ENCODE results near the gene ZNF789.

ZNF789 gene

GRCh38 chr7:99504281-99504602 is 31.6 kb downstream of the ZNF789 start:
- DNase-seq (ENCODE audit: low read depth) = no peak
- TF ChIP-seq MYC (IDR thresholded peaks at IDR 0.05; ENCODE audit: low read depth, low read length) (no peak), MAX (IDR thresholded peaks at IDR 0.05; ENCODE audit: low read depth, low read length) (no peak), CTCF (IDR thresholded peaks at IDR 0.05; ENCODE audit: low read depth, low read length) (no peak), POLR2A (IDR thresholded peaks at IDR 0.05; ENCODE audit: extremely low read depth, insufficient read length) (peak; percentile 31)
- peak overlapping the region; percentile 97 for H3K4me3 ChIP-seq (ENCODE audit: low read depth, low read length)

- peak within 1 kb of the TSS; percentile 97 for H3K4me3 ChIP-seq (ENCODE audit: low read depth, low read length)
- peak; percentile 99 for DNase-seq (ENCODE audit: low read depth)
- TF ChIP-seq POLR2A (IDR thresholded peaks at IDR 0.05; ENCODE audit: extremely low read depth, insufficient read length) (peak; percentile 89), CTCF (IDR thresholded peaks at IDR 0.05; ENCODE audit: low read depth, low read length) (no peak), MYC (IDR thresholded peaks at IDR 0.05; ENCODE audit: low read depth, low read length) (peak; percentile 80), MAX (IDR thresholded peaks at IDR 0.05; ENCODE audit: low read depth, low read length) (peak; percentile 81)
Observed at GRCh38 chr7:99504603-99505323, 32.1 kb downstream of the ZNF789 start, which contains the start of gene ZKSCAN5. ZKSCAN5 (plus strand) TSS chr7:99504662; CDS start chr7:99506045, 1,383 bp downstream.

- no peak for DNase-seq (ENCODE audit: low read depth)
- peak overlapping the region; percentile 97 for H3K4me3 ChIP-seq (ENCODE audit: low read depth, low read length)
- no peak for TF ChIP-seq CTCF (IDR thresholded peaks at IDR 0.05; ENCODE audit: low read depth, low read length)
- no peak for TF ChIP-seq MYC (IDR thresholded peaks at IDR 0.05; ENCODE audit: low read depth, low read length)
- no peak for TF ChIP-seq MAX (IDR thresholded peaks at IDR 0.05; ENCODE audit: low read depth, low read length)
- TF ChIP-seq POLR2A (IDR thresholded peaks at IDR 0.05; ENCODE audit: extremely low read depth, insufficient read length) = no peak
Observed at GRCh38 chr7:99505324-99505662, 32.6 kb downstream of the ZNF789 start.

- TF ChIP-seq POLR2A (IDR thresholded peaks at IDR 0.05; ENCODE audit: extremely low read depth, insufficient read length) (no peak), CTCF (IDR thresholded peaks at IDR 0.05; ENCODE audit: low read depth, low read length) (no peak), MAX (IDR thresholded peaks at IDR 0.05; ENCODE audit: low read depth, low read length) (no peak), MYC (IDR thresholded peaks at IDR 0.05; ENCODE audit: low read depth, low read length) (no peak)
- H3K4me3 ChIP-seq (ENCODE audit: low read depth, low read length) = no peak overlapping the region
- no peak for DNase-seq (ENCODE audit: low read depth)
Observed at GRCh38 chr7:99514050-99514449, 41.4 kb downstream of the ZNF789 start.

- no peak for DNase-seq (ENCODE audit: low read depth)
- no peak overlapping the region for H3K4me3 ChIP-seq (ENCODE audit: low read depth, low read length)
- no peak for TF ChIP-seq MYC (IDR thresholded peaks at IDR 0.05; ENCODE audit: low read depth, low read length)
- no peak for TF ChIP-seq CTCF (IDR thresholded peaks at IDR 0.05; ENCODE audit: low read depth, low read length)
- TF ChIP-seq POLR2A (IDR thresholded peaks at IDR 0.05; ENCODE audit: extremely low read depth, insufficient read length) = no peak
- no peak for TF ChIP-seq MAX (IDR thresholded peaks at IDR 0.05; ENCODE audit: low read depth, low read length)
Observed at GRCh38 chr7:99521399-99521798, 48.7 kb downstream of the ZNF789 start.

All from NB4 (cell line).